HPDE6-E6E7 (cell line): ENCODE data around the gene UROC1.

Experiments used
- DNase-seq: peaks from one replicate; pipeline ENCODE4 v3.0.0; 2011; ENCODE audit warnings: missing footprints; ENCODE audit errors: extremely low spot score

The UROC1 gene

DNA sequence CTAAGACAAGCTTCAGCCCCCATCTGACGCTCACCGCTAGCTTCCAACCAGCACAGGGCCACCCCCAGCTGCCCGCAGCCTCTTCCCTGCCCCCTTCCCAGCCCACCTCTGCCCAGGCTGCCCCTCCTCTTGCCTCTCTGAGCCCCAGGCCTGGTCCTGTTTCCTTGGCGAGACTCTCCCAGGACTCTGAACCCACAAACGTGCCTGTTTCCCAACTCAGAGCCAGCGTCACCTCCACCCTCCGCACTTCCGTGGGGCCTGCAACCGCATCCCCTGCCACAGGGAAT, 76.9 kb downstream of the UROC1 start:
- DNase-seq: no peak

GRCh38 chr3:126439968-126440708, 77.4 kb downstream of the UROC1 start:
- DNase-seq: no peak

GRCh38 chr3:126439346-126439967, 78.1 kb downstream of the UROC1 start:
- DNase-seq: no peak

DNA sequence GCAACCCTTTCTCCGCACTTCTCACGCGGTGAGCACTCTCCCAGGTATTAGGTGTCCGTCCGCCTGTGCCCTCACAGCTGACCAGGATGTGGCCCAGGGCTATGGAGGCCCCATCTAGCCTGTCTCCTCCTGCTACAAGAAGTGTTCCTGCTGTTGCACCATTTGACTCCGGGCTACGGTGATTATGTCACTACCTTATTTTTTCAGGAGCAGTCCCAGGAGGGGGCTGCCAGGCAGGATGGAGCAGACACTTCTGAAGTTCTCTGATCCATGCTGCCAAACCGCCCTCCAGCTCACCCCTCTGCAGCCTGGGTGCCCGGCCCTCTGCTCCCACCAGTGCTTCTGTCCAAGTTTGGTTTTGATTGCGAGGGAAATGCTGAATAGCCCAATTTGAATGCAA, 78.8 kb downstream of the UROC1 start:
- DNase-seq: no peak

- no peak for DNase-seq
Observed at GRCh38 chr3:126438186-126438585, 79.4 kb downstream of the UROC1 start.

GRCh38 chr3:126436826-126437717, 80.5 kb downstream of the UROC1 start:
- DNase-seq: no peak

DNA sequence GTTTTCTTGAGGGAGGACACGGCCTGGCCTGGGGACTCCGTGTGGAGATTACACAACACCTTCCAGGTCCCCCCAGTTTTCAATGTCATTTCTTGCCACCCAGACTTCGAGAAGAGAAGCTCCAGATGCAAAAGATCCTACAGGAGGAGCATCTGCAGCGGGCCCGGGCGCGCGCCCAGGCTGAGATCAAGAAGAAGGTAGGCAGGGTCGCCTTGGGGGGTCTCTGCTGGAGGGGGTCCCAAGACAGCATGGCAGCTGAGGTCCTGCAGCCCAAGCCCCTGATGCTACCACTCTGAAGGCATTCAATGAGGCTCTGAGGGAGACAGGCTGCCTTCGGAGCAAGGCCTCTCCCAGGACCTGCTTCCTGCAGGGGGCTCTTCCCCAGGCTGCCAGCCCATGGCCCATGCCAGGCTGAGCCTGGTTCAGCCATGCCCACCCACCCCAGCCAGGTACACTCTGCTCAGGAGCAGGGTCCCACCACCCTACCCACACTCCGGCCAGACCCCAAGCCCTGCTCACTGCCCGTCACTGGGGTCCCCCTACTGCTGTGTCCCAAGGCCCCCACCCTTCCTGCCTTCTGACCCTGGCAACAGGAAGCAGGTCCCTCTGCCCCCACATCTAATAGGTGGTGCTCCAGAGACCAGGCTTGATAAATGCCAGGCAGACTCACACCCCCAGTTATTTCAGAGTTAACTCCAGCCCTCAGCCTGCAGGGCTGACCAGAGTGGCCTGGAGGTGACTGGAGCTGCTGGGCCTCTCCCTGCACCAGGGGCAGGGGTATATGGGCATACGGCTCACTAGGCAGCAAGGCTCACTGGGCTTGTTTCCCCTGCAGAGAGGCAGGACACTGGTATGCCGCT, 81.9 kb downstream of the UROC1 start:
- no peak for DNase-seq

- DNase-seq: no peak
Observed at GRCh38 chr3:126434931-126435411, 82.6 kb downstream of the UROC1 start.

GRCh38 chr3:126434264-126434590, 83.3 kb downstream of the UROC1 start:
- DNase-seq: no peak

GRCh38 chr3:126433496-126434263, 83.9 kb downstream of the UROC1 start:
- DNase-seq: no peak

DNA sequence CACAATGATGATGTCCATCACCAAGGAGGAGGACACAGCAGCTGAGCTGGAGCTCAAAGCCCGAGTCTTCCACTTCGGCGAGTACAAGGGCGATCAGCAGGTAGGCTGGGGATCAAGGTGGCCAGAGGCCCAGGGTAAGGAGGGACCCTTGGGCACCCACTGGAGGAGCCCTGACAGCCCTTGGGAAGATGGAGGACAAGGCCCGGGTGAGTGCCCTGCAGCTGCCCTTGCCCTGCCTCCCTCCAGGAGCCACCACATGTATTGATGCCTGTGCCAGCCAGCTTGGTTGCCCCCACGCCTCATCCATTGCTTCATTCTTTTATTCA, 84.5 kb downstream of the UROC1 start:
- DNase-seq: no peak

- DNase-seq: no peak
Observed at GRCh38 chr3:126432361-126433104, 85.0 kb downstream of the UROC1 start.
